NCI-H2196 treated with DMSO at 0.1 percent for 48 hours (cell line): ENCODE results near the gene PTPN2.
"Not testable (repeated sequence)": the region's sequence is repeated elsewhere in the genome, so short reads cannot be mapped to it uniquely, and the experiment has no call there.

Source experiments
- DNase-seq: peaks from one replicate; lab custom pipeline; 2025; ENCODE audit not compliant: unreplicated experiment; lab: John Stamatoyannopoulos, UW

The PTPN2 gene

GRCh38 chr18:12776821-12777471 lies 107.1 kb downstream of the PTPN2 start:
- no peak for DNase-seq

- not testable (repeated sequence) for DNase-seq
Observed at GRCh38 chr18:12776415-12776814, 107.6 kb downstream of the PTPN2 start.

GRCh38 chr18:12774982-12775381 lies 109.1 kb downstream of the PTPN2 start:
- DNase-seq = no peak

GRCh38 chr18:12773369-12773768 lies 110.7 kb downstream of the PTPN2 start:
- DNase-seq = no peak

GRCh38 chr18:12772111-12772510 lies 111.9 kb downstream of the PTPN2 start:
- DNase-seq = no peak

GRCh38 chr18:12770469-12771219 lies 113.4 kb downstream of the PTPN2 start:
- no peak for DNase-seq

GRCh38 chr18:12769644-12770440 lies 114.2 kb downstream of the PTPN2 start:
- DNase-seq = no peak

- no peak for DNase-seq
Observed at GRCh38 chr18:12769136-12769535, 114.9 kb downstream of the PTPN2 start.

- no peak for DNase-seq
Observed at GRCh38 chr18:12768625-12769024, 115.4 kb downstream of the PTPN2 start.

- DNase-seq = no peak
Observed at GRCh38 chr18:12767580-12768155, 116.4 kb downstream of the PTPN2 start.

- no peak for DNase-seq
Observed at GRCh38 chr18:12766986-12767433, 117.0 kb downstream of the PTPN2 start.

GRCh38 chr18:12765586-12765985 lies 118.5 kb downstream of the PTPN2 start:
- no peak for DNase-seq

- DNase-seq = peak; percentile 51
Observed at GRCh38 chr18:12765126-12765525, 118.9 kb downstream of the PTPN2 start.

GRCh38 chr18:12758566-12758965 lies 125.5 kb downstream of the PTPN2 start:
- DNase-seq = not testable (repeated sequence)

GRCh38 chr18:12756619-12757239 lies 127.3 kb downstream of the PTPN2 start:
- DNase-seq = not testable (repeated sequence)

- DNase-seq = not testable (repeated sequence)
Observed at GRCh38 chr18:12755606-12756005, 128.4 kb downstream of the PTPN2 start.

- no peak for DNase-seq
Observed at GRCh38 chr18:12754511-12754910, 129.5 kb downstream of the PTPN2 start.

GRCh38 chr18:12751891-12752290 lies 132.1 kb downstream of the PTPN2 start:
- DNase-seq = no peak

- no peak for DNase-seq
Observed at GRCh38 chr18:12751503-12751884, 132.5 kb downstream of the PTPN2 start.

GRCh38 chr18:12750715-12751502 lies 133.1 kb downstream of the PTPN2 start:
- DNase-seq = no peak
